ENCODE data around the gene DIAPH2. TPM values are rescaled to one million over a fixed set of nuclear protein-coding genes. Genes with fewer than 3 reads are reported as not detected.

Gene DIAPH2
- total RNA-seq, 1 experiment from 2014 or later, result 10.9 TPM

DNA sequence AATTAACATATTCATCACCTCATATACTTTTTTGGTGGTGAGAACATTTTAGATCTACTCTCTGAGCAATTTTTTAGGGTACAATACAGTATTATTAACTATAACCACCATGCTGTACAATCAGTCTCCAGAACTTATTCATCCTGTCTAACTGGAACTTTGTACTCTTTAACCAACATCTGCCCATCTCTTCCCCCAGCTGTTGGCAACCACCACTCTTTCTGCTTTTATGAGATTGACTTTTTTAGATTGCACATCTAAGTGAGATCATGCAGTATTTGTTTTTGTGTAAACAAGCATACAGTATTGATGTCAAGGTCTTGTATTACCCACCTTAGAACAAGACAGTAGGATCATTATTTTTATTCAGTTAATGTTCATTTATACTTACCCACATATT, 715.9 kb downstream of the DIAPH2 start:
- H3K9me3 ChIP-seq (ENCODE audit: control insufficient read depth in 1 of 2, insufficient read depth in 1 of 2, low read depth in 1 of 2, low read length in 2 of 2), result no peaks in the 10 kb centered on the region
- intact Hi-C loops (cut with micrococcal nuclease), result no loop called here
- POLR2A ChIA-PET, result no interaction called here

More for the DNA sequence above, 715.9 kb downstream of the DIAPH2 start:
- CTCF ChIA-PET, result no interaction called here
- H3K4me1 ChIP-seq (ENCODE audit: control insufficient read depth in 1 of 2, insufficient read depth in 2 of 2, low read length in 2 of 2), result no peaks in the 10 kb centered on the region; a peak in 1 of 4 replicates
- no peak overlapping the region for H3K4me3 ChIP-seq (replicated peaks in 1 of 2; ENCODE audit: low read depth in 1 of 2, low read length in 2 of 2)
- no peaks in the 10 kb centered on the region for H3K36me3 ChIP-seq (ENCODE audit: control insufficient read depth in 1 of 2, insufficient read depth in 2 of 2, low read length in 2 of 2)
- no peaks in the 10 kb centered on the region for H3K9me2 ChIP-seq (ENCODE audit: insufficient read depth)
- DNase-seq (ENCODE audit: low read depth, low spot score) (no peak), ATAC-seq (no peak)
- H3K79me2 ChIP-seq (ENCODE audit: insufficient read depth, low read length), result no peaks in the 10 kb centered on the region
- RAD21 ChIA-PET (ENCODE audit: low non-redundant PET in 1 of 2, low total read pairs in 2 of 2, uncharacterized antibody in 2 of 2, unreplicated experiment in 2 of 2), result no interaction called here
- H3K4me2 ChIP-seq (ENCODE audit: low read length), result no peak overlapping the region
- no peaks in the 10 kb centered on the region for H4K20me1 ChIP-seq (ENCODE audit: insufficient read depth)
- no peak overlapping the region for H2AFZ ChIP-seq (ENCODE audit: low read depth, low read length, poor library complexity, severe bottlenecking)
- no TSS peak for BruUV-seq (replicated peaks)
- H3K27ac ChIP-seq (ENCODE audit: low read depth, low read length), result no peak overlapping the region
- no peak for TF ChIP-seq POLR2AphosphoS5 (IDR thresholded peaks at IDR 0.05; ENCODE audit: low read depth, low read length)
- no peak for TF ChIP-seq ZFX (IDR thresholded peaks at IDR 0.05)
- TF ChIP-seq SIN3A (IDR thresholded peaks at IDR 0.05; ENCODE audit: low read depth), result no peak
- TF ChIP-seq RAD21 (IDR thresholded peaks at IDR 0.05; ENCODE audit: low read depth), result no peak
- no peak for TF ChIP-seq YY1 (IDR thresholded peaks at IDR 0.05; ENCODE audit: extremely low read depth, insufficient replicate concordance, low read depth, low read length)
- TF ChIP-seq, protein P1, sequence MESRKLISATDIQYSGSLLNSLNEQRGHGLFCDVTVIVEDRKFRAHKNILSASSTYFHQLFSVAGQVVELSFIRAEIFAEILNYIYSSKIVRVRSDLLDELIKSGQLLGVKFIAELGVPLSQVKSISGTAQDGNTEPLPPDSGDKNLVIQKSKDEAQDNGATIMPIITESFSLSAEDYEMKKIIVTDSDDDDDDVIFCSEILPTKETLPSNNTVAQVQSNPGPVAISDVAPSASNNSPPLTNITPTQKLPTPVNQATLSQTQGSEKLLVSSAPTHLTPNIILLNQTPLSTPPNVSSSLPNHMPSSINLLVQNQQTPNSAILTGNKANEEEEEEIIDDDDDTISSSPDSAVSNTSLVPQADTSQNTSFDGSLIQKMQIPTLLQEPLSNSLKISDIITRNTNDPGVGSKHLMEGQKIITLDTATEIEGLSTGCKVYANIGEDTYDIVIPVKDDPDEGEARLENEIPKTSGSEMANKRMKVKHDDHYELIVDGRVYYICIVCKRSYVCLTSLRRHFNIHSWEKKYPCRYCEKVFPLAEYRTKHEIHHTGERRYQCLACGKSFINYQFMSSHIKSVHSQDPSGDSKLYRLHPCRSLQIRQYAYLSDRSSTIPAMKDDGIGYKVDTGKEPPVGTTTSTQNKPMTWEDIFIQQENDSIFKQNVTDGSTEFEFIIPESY (IDR thresholded peaks at IDR 0.05; ENCODE audit: extremely low read depth, insufficient replicate concordance, low read length), result no peak
- no peak for TF ChIP-seq ZNF274 (IDR thresholded peaks at IDR 0.05; ENCODE audit: low read depth, low read length)
- no peak for TF ChIP-seq TCF7L2 (IDR thresholded peaks at IDR 0.05; ENCODE audit: borderline replicate concordance, extremely low read depth, insufficient read depth, insufficient read length)
- no peak for TF ChIP-seq POLR2A (IDR thresholded peaks at IDR 0.05; ENCODE audit: borderline replicate concordance, extremely low read depth, insufficient read depth, insufficient read length)
- TF ChIP-seq, protein P2, sequence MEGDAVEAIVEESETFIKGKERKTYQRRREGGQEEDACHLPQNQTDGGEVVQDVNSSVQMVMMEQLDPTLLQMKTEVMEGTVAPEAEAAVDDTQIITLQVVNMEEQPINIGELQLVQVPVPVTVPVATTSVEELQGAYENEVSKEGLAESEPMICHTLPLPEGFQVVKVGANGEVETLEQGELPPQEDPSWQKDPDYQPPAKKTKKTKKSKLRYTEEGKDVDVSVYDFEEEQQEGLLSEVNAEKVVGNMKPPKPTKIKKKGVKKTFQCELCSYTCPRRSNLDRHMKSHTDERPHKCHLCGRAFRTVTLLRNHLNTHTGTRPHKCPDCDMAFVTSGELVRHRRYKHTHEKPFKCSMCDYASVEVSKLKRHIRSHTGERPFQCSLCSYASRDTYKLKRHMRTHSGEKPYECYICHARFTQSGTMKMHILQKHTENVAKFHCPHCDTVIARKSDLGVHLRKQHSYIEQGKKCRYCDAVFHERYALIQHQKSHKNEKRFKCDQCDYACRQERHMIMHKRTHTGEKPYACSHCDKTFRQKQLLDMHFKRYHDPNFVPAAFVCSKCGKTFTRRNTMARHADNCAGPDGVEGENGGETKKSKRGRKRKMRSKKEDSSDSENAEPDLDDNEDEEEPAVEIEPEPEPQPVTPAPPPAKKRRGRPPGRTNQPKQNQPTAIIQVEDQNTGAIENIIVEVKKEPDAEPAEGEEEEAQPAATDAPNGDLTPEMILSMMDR (IDR thresholded peaks at IDR 0.05 in 2 of 3, conservative IDR thresholded peaks at IDR 0.05 in 1 of 3; ENCODE audit: borderline replicate concordance in 1 of 3, insufficient read depth in 1 of 3, low read depth in 2 of 3, low read length in 2 of 3), result no peak
- TF ChIP-seq JUND (IDR thresholded peaks at IDR 0.05), result no peak
- no peak for TF ChIP-seq SRF (IDR thresholded peaks at IDR 0.05; ENCODE audit: low read depth)
- TF ChIP-seq FOSL1 (IDR thresholded peaks at IDR 0.05; ENCODE audit: low read depth), result no peak
- TF ChIP-seq ELF1 (IDR thresholded peaks at IDR 0.05; ENCODE audit: borderline replicate concordance, low read depth), result no peak
- no peak for TF ChIP-seq SP1 (IDR thresholded peaks at IDR 0.05; ENCODE audit: low read depth)
- TF ChIP-seq, protein P3, sequence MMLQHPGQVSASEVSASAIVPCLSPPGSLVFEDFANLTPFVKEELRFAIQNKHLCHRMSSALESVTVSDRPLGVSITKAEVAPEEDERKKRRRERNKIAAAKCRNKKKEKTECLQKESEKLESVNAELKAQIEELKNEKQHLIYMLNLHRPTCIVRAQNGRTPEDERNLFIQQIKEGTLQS (IDR thresholded peaks at IDR 0.05), result no peak
- TF ChIP-seq EZH2 (IDR thresholded peaks at IDR 0.05), result no peak
- H3K27me3 ChIP-seq (ENCODE audit: insufficient read depth, low read length), result no peaks in the 10 kb centered on the region
- H3K9ac ChIP-seq (ENCODE audit: low read length), result no peak overlapping the region

All from HCT116 (cell line).